Measurements from ENCODE around the gene SACM1L.

Gene SACM1L

DNA sequence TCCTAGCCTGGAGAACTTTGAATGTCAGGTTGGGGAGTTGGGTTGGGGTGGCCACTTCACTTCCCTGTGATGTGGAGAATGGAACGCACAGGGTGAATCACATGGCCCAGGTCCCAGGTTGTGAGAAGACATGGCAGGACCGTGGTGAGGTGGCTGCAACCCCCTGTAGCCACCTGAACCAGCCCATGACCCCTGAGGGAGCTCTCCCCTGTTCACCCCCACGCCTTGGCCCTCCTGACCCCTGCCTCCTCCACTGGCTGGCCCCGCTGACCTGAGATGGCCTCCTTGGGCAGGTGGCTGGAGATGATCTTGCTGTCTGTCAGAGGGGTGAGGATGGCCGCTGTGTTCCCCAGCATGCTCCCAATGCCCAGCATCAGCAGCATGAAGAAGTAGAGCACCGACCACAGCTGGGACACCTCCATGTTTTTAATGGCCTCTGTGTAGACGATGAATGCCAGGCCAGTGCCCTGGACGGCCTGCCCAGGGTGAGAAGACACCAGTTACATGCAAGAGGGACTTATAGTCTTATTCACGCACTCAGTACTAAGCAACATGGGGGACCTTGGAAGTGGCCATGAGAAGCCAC is 76.2 kb downstream of the SACM1L start:
- DNase-seq (ENCODE audit: low read depth, low spot score), result no peak

DNA sequence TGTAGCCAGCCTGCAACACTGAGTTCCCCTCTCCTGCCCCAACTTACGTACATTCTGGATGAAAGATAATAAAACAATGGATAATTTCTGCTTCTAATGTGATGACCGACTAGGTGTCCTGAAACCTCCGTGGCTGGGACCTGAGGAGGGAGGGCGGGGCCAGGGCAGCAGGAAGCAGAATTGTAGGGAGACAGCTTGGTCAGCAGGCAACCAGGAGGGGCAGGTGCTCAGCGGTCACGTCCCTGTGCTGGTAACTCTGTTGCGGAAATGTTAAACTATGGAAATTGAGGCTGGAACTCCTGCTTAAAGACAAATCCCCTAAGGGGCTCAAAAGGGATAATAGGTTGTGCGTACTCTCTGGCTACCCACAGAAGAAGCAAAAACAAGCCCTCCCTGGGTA is 76.8 kb downstream of the SACM1L start:
- DNase-seq (ENCODE audit: low read depth, low spot score), result no peak

DNA sequence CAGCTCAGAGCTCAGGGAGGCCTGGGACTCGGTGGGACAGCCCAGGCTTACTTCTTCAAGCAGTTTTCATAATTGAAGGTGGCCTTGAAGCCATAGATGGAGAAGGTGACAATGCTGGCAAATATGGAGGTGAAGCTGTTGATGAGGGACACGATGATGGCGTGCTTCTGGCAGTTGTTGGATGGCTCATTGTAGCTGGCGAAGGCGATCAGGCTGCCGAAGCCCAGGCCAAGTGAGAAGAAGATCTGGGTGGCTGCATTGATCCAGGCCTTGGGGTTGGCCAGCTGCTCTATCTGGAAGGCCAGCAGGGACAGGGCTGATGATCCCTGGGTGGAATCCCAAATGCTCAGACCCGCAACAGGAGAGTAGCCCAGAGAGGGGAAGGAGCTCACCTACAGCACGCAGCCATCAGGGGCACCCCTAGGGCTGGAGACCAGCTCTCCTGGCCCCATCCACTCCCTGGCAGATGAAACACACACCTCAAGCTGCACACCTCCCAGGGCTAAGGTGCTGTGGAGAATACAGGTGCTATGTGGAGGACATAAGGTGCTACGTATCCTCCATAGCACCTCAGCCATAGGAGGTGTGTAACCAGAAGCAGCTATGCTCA is 82.1 kb downstream of the SACM1L start:
- no peak for DNase-seq (ENCODE audit: low read depth, low spot score)

GRCh38 chr3:45771831-45772230 is 82.6 kb downstream of the SACM1L start:
- DNase-seq (ENCODE audit: low read depth, low spot score), result no peak

DNA sequence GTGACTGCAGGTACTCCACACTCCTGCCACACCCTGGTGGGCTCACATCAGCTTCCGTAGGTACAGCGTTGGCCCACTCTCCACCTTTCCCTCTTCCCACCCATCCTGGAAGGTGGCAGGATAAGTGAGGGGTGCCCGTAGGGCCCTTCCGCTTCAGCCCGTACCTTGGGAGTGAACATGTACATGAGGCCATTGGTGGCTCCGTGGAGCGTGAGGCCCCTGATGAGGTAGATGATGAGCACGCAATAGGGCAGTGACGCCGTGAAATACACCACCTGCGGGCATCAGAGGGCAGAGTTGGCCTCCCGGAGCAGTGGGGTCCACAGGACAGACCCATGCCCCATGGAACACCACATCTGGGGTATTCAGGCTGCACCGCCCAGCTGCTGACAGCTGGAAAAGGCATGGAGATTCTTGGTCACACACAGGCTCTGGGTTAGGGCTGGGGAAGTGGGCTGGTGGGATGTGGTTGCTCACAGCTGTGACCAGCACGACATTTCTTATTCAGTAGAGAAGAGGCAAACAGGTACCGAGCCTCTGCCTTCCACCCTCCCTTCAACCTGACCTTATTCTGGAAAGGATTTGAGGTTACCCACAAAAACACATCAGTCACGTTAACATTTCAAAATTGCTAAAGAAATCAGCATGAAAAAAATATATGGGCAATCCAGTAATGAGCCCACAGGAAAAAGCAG is 83.3 kb downstream of the SACM1L start:
- DNase-seq (ENCODE audit: low read depth, low spot score), result no peak

- no peak for DNase-seq (ENCODE audit: low read depth, low spot score)
Measured at GRCh38 chr3:45773072-45773471, 83.9 kb downstream of the SACM1L start.

DNA sequence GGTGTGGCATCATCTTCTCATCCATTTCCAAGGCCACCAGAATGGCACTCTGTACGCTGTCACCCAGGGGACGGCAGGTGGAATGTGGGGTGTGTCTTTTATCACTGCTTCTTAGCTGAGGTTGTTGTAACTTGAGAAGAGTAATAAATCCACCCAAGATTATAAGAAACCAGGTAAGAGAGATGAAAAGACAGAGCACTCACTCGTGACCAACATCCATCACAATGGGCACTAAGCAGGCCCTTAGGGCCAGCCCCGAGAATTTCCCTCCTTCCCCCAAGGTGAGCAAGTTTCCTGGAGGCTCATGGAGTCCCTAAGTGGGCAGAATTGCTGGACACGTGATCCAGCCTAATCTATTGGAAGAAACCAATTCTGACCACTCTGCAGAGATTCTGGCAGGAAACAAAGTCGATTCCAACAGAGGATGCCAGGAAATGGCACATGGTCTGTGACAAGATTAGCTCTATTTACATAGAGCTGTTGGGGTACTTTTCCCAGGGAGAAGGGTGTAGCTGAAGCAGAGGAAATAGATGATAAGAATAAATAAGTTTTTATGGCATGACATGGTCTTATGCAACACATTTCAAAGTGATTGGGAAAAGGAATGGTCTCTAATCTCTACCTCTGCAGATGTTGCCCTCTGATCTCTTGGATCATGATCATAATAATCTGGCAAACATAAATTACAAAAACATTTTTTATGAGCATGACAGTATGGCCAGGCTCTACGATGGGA is 84.7 kb downstream of the SACM1L start:
- DNase-seq (ENCODE audit: low read depth, low spot score), result no peak

DNA sequence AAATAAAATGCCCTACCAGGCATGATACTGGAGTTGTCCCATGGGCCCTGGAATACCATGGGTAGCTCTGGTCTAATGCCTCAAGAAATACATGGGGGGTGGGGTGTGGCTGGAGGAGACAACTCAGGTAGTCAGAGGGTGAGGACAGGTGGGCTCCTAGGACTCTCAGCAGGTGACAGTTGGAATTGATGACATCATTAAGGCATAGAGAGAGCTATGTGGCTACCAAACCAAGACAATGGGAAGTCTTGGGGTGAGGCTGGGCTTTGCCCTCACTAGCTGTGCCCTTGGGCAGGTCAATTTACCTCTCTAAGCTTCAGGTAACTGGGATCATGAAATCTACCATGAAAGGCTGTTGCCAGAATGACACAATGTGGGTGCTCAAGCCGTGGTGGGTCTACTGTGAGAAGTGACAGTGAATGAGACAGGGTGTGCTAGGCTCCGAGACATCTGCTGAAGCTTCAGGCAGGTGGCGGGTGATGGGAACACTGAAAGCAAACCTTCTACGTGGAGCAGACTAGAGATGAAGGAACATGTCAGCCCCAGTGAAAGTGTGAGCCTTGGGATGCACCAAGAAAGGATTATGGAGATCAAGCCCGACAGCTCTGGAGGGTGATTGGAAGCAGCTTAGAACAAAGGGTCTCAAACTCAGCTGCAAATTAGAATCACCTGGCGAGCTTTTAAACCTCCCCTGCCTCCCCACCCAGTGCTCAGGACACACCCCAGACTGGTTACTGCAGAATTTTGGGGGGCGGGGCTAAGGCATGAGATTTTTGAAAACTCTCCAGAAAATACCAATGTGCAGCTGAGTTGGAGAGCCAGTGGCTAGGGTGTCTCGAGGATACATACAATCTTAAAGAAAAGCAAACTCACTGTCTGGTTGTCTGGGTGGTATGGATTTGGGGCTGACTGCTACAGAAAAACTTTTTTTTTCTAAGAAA is 85.7 kb downstream of the SACM1L start:
- no peak for DNase-seq (ENCODE audit: low read depth, low spot score)

- no peak for DNase-seq (ENCODE audit: low read depth, low spot score)
Measured at GRCh38 chr3:45775571-45776300, 86.5 kb downstream of the SACM1L start.

DNA sequence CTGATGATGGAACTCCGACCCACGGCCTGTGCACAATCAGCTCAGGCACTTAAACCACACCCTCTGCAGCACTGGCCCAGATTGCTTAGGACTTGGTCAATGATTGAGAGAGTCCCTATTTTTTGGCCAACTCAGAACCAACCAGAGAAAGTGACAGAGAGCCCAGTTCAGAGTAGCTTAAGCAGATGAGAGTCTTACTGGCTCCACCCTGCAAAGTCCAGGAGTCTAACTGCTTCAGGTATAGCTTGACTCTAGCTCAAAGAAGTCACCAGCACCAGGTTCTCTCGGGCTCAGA is 87.1 kb downstream of the SACM1L start:
- no peak for DNase-seq (ENCODE audit: low read depth, low spot score)

DNA sequence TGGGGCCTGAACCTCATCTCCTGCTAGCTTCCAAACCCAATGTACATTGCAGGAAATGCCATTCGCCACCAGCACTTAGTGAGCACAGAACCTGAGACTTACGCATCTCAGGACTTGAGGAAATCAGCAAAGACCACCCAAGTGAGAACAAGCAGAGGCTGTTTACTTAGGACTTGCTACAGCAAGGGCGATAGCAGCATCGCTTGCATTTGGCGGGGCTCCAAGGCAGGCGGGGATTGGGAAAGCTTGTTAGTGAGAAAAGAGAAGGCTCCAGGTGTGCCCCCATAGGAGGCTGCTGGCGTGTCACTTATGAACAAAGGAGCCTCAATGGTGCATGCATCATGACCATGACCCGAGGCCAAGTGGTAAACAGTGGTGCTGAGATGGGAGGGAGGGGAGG is 87.4 kb downstream of the SACM1L start:
- DNase-seq (ENCODE audit: low read depth, low spot score), result no peak

DNA sequence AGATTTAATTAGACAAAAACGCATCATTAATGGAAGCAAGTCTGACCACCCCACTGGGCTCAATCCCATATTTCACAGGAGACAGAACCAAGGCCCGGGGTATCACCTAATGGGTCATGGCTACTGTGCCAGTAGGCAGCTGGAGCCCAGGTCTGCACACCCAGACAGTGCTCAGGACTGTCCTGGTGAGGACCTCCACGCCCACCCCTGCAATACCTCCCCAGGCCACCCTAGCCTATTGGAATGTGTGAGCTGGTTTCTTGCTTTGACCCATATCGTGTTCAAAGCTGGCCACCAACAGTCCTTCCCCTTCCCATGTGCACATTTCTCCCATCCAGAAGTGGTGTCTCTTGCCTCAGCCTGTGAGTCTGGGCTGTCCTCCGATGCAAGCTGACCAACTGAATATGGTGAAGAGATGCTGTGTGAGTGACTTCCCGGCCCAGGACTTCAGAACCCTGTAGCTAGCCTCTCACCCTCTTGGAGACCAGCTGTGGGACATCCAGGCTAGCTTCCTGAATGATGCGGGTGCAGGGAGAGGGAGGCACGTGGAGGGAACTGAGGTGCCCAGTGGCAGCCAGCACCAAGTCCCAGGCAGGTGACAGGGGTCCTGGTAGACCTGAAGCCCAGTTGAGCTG is 88.0 kb downstream of the SACM1L start:
- DNase-seq (ENCODE audit: low read depth, low spot score), result no peak

GRCh38 chr3:45777746-45778386 is 88.7 kb downstream of the SACM1L start:
- DNase-seq (ENCODE audit: low read depth, low spot score), result no peak

GRCh38 chr3:45778761-45779201 is 89.6 kb downstream of the SACM1L start:
- no peak for DNase-seq (ENCODE audit: low read depth, low spot score)

GRCh38 chr3:45779746-45780735 is 90.8 kb downstream of the SACM1L start:
- no peak for DNase-seq (ENCODE audit: low read depth, low spot score)

DNA sequence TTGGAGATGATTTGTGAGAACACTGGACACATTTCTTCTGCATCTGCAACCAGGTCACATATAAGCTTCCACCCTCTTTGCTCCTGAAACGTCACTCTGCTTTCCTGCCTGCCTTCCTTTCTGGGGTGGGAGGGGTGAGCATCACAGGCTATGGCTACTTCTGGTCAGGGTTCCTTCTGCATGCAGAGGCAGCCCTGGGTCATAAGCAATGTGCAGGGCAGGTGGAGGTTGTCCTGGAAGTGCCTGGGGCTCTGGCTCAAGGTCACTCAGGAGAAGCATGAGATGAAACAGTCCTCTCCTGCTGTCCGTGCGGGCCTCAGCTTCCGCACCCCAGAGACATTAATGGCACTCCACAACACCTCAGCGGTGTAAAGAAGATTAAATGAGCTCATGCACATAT is 92.1 kb downstream of the SACM1L start:
- DNase-seq (ENCODE audit: low read depth, low spot score), result no peak

DNA sequence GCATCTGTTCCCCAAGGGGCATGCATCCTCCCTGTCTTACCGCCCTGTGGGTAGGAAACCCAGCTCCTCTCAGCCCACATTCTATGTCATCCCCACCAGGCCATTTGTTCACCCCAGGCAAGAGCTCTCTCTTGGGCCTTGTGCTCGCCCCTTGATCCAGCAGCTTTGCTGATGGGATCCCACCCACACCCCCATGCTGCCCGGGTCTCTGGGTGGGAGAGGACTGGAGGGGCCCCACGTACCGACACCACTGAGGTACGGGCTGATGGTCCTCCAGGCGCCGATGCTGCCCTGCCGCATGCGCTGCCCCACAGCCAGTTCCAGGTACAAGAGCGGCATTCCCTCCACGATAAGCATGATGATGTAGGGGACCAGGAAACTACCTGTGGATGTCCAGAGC is 92.6 kb downstream of the SACM1L start:
- no peak for DNase-seq (ENCODE audit: low read depth, low spot score)

- no peak for DNase-seq (ENCODE audit: low read depth, low spot score)
Measured at GRCh38 chr3:45782381-45782780, 93.2 kb downstream of the SACM1L start.

- no peak for DNase-seq (ENCODE audit: low read depth, low spot score)
Measured at GRCh38 chr3:45783667-45784066, 94.5 kb downstream of the SACM1L start.

Data from smooth muscle cell of the brain vasculature (primary cell).